ENCODE measurements around the gene C5orf22.

The C5orf22 gene

DNA sequence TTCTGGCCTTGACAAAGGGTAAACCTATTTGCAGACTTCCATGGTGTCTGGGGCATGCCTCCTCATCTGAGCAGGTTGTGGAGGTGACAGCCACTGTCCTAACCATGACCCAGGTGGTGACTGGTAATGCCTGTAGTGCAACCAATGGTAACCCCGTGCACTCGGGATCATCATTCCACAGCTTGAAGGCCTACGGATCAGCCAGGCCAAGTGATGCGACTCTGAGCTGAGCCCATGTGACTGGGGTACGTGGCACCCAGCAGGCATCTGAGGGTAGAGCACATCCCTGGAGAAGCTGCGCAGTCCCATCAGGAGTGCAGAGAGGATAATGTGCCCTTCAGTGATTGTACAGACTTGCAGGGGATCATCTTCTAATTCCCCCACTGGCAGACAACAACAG lies 35.2 kb upstream of the C5orf22 start:
- TF ChIP-seq, protein P1, sequence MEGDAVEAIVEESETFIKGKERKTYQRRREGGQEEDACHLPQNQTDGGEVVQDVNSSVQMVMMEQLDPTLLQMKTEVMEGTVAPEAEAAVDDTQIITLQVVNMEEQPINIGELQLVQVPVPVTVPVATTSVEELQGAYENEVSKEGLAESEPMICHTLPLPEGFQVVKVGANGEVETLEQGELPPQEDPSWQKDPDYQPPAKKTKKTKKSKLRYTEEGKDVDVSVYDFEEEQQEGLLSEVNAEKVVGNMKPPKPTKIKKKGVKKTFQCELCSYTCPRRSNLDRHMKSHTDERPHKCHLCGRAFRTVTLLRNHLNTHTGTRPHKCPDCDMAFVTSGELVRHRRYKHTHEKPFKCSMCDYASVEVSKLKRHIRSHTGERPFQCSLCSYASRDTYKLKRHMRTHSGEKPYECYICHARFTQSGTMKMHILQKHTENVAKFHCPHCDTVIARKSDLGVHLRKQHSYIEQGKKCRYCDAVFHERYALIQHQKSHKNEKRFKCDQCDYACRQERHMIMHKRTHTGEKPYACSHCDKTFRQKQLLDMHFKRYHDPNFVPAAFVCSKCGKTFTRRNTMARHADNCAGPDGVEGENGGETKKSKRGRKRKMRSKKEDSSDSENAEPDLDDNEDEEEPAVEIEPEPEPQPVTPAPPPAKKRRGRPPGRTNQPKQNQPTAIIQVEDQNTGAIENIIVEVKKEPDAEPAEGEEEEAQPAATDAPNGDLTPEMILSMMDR (IDR thresholded peaks at IDR 0.05) = no peak

DNA sequence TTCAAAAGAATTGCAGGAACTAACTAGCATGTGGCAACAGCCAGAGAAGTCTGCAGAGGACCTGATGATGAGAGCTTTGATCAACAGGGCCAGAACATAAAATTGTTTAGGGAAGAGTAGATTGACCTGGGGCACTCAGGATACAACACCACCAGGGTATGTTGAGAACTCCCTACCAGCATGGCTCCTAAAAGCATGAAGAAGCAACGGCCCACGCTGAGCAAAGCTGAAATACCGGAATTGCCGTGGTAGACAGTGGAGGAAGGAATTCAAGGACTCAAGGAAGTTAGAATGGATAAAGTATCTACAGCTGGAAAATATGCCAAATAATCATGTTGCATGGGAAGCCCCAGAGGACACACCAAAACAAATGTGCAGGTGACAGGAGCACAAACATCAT lies 31.8 kb upstream of the C5orf22 start:
- TF ChIP-seq, protein P1 (IDR thresholded peaks at IDR 0.05) = no peak

DNA sequence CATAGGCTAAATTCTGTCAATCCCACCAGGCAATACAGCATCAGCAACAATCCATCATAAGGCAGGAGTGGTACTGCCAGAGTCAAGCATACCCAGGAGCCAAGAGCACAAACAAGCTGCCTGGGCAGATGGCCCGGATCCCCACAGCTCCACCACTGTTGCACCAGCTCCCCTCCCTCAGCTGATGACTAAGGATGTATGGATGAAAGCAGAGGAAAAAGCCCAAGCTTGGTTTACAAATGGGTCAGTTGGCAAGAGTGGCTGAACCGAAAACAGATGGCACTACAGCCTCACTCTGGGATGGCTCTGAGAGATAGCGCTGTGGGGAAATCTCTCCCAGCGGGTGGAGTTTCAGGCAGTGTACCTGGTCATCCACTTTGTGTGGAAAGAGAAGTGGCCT lies 29.6 kb upstream of the C5orf22 start:
- TF ChIP-seq, protein P1 (IDR thresholded peaks at IDR 0.05) = no peak

DNA sequence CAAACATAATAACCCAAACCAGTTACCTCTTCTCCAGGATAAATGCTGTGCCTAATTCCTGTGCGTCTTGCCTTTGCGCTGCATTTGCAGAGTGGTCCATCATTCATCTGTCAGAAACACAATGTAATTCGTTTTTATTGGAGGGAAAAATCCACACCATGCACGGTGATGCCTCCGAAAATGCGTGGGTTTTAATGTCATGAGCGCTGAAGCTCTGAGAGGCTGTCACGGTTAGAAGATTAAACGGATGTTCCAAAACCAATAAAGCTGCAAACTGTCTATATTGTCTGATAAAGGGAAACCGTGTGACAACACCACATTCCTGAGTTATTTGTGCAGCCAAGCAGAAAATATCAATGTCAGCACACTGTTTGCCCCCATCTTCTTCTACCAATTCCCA lies 27.6 kb upstream of the C5orf22 start:
- TF ChIP-seq, protein P1 (IDR thresholded peaks at IDR 0.05) = no peak

DNA sequence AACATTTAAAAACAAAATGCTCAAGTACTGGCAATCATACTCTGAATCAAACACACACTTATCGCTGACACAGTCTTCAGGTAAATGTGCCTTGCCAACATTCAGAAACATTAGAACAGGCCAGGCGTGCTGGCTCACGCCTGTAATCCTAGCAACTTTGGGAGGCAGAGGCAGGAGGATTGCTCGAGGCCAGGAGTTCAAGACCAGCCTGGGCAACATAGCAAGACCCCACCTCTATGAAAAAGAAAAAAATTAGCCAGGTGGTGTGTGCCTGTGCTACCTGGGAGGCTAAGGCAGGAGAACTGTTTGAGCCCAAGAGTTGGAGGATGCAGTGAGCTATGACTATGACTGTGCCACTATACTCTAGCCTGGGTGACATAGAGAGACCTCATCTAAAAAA lies 20.8 kb upstream of the C5orf22 start:
- TF ChIP-seq, protein P1 (IDR thresholded peaks at IDR 0.05) = no peak

DNA sequence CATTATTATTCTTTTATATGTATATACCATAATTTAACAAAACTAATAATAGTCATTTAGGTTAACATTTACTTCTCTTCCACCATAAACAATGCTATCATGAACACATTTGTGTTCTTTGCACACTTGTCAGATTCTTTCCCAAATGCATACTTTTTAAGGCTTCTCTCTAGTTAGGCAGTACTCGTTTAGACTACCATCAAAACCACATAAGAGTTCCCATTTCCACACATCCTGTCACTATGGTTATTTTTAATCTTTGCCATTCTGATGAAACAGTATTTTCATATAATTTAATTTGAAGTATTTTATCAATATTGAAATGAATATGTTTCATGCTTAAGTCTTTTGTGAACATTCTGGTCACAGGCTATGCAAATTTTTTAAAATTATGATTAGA lies 15.3 kb upstream of the C5orf22 start:
- TF ChIP-seq, protein P1 (IDR thresholded peaks at IDR 0.05) = no peak

DNA sequence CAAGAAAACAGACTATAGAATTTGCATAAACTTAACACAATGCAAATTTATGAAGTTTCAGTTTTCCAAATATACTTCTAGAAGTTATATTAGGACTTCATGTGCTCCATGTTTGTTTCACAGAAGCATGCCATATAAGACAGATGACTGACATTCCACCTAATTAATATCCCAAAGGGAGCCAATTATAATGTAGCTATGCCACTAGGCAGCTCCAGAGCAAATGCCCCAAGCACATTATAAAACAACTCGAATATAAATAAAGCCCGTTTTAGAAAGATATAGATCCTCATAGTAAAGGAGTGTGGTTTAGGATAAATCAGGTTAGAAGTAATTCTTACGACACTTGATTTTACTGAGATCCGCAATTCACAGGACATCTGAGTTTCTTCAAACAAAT lies 9.1 kb upstream of the C5orf22 start:
- TF ChIP-seq, protein P1 (IDR thresholded peaks at IDR 0.05) = no peak

DNA sequence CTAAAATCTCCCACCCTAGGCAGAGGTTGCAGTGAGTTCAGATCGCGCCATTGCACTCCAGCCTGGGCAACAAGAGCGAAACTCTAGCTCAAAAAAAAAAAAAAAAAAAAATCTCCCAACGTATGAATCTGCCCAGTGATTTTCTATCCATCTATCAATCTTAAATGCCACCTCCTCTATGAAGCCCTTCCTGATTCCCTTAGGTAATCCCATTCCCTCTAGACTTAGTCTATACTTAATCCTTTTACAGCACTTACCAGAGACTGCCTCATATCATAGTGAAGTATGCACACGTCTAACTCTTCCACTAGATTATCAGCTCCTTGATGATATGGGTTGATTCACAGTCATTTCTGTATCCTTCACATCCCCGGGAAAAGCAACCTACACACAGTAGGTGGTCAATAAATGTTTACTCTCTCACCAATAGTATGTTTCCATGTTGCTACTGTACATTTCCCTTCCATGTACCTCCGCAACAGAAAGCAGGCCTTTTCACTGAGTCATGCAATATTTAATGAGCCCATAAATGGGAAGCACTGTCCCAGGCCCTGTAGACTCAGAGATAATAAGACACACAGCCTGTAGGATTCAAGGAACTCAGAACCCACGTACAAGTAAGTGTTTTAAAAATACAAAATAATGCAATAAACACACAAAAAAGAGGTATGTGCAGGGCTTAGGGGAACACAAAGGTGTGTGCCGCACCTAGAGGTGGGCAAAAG lies 1.4 kb upstream of the C5orf22 start:
- TF ChIP-seq, protein P1 (IDR thresholded peaks at IDR 0.05) = no peak

All from LNCAP (cell line).